RPMI8226 (cell line): ENCODE results near the gene TLX1.
A peak's percentile ranks its signal among the peaks of the same experiment; 100 is the strongest.
"Not testable (repeated sequence)": the region's sequence is repeated elsewhere in the genome, so short reads cannot be mapped to it uniquely, and the experiment has no call there.

ENCODE experiments used
- DNase-seq: peaks from one replicate; pipeline ENCODE4 v3.0.0-alpha.2; 2015

The TLX1 gene

GRCh38 chr10:101154506-101154905 lies 23.4 kb downstream of the TLX1 start:
- not testable (repeated sequence) for DNase-seq

- no peak for DNase-seq
Observed at GRCh38 chr10:101155896-101156295, 24.8 kb downstream of the TLX1 start.

GRCh38 chr10:101157756-101158458 lies 26.8 kb downstream of the TLX1 start:
- no peak for DNase-seq

GRCh38 chr10:101158459-101159058 lies 27.5 kb downstream of the TLX1 start:
- DNase-seq: peak; percentile 32

- peak; percentile 64 for DNase-seq
Observed at GRCh38 chr10:101161494-101162299, 30.6 kb downstream of the TLX1 start.

GRCh38 chr10:101162677-101163076 lies 31.6 kb downstream of the TLX1 start:
- DNase-seq: no peak

GRCh38 chr10:101164020-101164419 lies 32.9 kb downstream of the TLX1 start:
- DNase-seq: no peak

- no peak for DNase-seq
Observed at GRCh38 chr10:101165736-101166135, 34.6 kb downstream of the TLX1 start.

GRCh38 chr10:101166430-101166829 lies 35.3 kb downstream of the TLX1 start:
- no peak for DNase-seq

GRCh38 chr10:101172741-101173140 lies 41.6 kb downstream of the TLX1 start:
- no peak for DNase-seq

- DNase-seq: no peak
Observed at GRCh38 chr10:101174319-101174718, 43.2 kb downstream of the TLX1 start.

GRCh38 chr10:101176577-101176976 lies 45.5 kb downstream of the TLX1 start:
- DNase-seq: no peak

GRCh38 chr10:101182936-101183335 lies 51.8 kb downstream of the TLX1 start:
- no peak for DNase-seq

GRCh38 chr10:101183458-101184183 lies 52.5 kb downstream of the TLX1 start:
- no peak for DNase-seq
